HG03196 (cell line): Measurements from ENCODE around the gene RAB25.
"Not testable (repeated sequence)": the region's sequence is repeated elsewhere in the genome, so short reads cannot be mapped to it uniquely, and the experiment has no call there.

Experiments used
- ATAC-seq: cut with Tn5 transposase; IDR thresholded peaks from one replicate; pipeline ENCODE4 v1.9.1; 2021; ENCODE audit not compliant: unreplicated experiment

The RAB25 gene

GRCh38 chr1:156115514-156116374 lies 54.8 kb downstream of the RAB25 start:
- no peak for ATAC-seq

DNA sequence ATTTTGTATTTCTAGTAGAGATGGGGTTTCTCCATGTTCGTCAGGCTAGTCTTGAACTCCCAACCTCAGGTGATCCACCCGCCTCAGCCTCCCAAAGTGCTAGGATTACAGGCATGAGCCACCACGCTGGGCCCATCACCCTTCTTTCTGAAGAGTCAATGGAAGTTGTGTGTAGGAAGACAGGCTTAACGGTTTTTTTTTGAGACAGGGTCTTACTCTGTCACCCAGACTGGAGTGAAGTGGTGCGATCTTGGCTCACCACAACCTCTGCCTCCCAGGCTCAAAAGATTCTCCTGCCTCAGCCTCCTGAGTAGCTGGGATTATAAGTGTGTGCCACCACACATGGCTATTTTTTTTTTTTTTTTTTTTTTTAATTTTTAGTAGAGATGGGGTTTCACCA lies 55.8 kb downstream of the RAB25 start:
- not testable (repeated sequence) for ATAC-seq

- no peak for ATAC-seq
These were observed 56.6 kb downstream of the RAB25 start for GRCh38 chr1:156117414-156118176.

GRCh38 chr1:156118177-156118868 lies 57.4 kb downstream of the RAB25 start:
- ATAC-seq, result no peak

DNA sequence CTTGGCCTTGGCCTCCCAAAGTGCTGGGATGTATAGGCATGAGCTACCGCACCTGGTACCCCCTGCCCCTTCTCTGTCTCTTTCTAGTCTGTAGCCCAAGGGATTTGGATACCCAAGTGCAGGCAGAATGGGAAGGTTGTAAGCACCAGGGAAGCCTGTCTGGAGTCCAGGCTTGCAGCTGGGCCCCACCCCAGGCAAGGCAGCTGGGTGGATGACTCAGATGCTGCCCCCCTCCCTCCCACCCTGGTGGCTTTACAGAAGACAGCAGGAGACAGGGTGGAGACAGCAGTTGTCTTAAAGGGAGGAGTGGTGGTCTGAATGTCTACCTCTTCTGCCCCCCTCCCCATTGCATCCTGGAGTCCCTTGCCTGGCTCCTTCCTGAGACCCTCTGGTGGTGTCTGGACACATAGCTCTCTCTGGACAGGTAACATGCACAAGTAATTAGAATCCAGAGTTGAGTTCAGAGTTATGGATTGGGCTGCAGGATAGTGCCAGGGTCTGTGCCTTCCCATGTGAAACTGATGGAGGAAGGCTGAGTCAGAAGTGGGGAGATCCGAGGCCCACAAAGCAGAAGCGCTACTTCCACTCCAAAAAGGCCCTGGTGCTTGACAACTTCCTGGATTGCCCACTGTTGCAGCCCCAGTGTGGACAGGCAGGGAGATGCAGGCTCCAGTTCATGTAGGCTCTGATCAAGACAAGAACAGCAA lies 58.7 kb downstream of the RAB25 start:
- ATAC-seq, result no peak
